ENCODE measurements around the gene PANX3.

PANX3 gene

DNA sequence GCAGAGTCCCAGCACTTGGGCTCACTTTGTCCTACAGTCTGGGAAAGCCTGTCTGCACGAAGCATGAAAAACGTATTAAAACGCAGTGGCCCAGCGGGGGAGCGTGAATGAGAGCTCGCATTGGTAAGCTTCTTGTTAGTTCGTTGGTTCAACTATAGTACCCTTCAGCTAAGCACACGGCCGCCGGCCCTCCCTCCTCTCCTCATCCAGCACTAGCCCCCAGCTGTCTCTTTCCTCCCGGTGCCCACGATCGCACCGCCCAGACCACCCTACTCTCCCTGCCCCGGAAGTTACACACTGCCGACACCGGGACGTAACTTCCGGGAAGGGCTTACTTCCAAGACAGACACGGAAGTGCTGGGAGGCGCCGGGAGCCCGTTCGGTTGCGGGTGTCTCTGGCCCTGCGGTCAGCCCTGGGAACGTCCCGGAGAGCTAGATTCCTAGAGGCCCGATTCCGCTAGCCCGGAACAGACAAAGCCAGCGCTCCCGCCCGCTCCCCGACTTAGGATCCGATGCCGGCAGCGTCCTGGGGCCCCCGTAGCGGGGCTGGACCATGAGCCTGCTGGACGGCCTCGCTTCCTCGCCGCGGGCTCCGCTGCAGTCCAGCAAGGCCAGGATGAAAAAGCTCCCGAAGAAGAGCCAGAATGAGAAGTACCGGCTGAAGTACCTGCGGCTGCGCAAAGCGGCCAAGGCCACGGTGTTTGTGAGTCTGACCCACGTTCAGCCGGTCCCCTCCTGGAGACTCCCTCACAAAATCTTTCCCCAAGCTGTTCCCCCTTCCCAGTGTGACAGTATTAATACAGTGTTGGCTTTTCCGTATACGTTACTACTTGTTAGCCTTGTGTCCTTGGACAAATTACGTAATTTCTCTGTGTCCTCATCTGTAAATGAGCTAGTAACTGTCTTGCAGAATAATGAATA is 11.6 kb downstream of the PANX3 start, which contains the start of gene TBRG1:
TBRG1 (plus strand) TSS at position 334 of the 921 bp plus-strand sequence; CDS start at position 554, 220 bp downstream.
- TF ChIP-seq, protein P1, sequence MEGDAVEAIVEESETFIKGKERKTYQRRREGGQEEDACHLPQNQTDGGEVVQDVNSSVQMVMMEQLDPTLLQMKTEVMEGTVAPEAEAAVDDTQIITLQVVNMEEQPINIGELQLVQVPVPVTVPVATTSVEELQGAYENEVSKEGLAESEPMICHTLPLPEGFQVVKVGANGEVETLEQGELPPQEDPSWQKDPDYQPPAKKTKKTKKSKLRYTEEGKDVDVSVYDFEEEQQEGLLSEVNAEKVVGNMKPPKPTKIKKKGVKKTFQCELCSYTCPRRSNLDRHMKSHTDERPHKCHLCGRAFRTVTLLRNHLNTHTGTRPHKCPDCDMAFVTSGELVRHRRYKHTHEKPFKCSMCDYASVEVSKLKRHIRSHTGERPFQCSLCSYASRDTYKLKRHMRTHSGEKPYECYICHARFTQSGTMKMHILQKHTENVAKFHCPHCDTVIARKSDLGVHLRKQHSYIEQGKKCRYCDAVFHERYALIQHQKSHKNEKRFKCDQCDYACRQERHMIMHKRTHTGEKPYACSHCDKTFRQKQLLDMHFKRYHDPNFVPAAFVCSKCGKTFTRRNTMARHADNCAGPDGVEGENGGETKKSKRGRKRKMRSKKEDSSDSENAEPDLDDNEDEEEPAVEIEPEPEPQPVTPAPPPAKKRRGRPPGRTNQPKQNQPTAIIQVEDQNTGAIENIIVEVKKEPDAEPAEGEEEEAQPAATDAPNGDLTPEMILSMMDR (IDR thresholded peaks at IDR 0.05), result no peak
- peaks cover 31% of the 10 kb centered on the region for H3K4me1 Mint-ChIP-seq
- peaks cover 17% of the 10 kb centered on the region for H3K36me3 Mint-ChIP-seq (ENCODE audit: low read depth)
- H3K27me3 Mint-ChIP-seq (ENCODE audit: low read depth, poor library complexity), result peaks cover 31% of the 10 kb centered on the region
- DNase-seq, result peak; percentile 85
- peak within 1 kb of the TSS; percentile 97 for H3K4me3 Mint-ChIP-seq
- H3K27ac Mint-ChIP-seq, result peak within 1 kb of the TSS; percentile 92
- H3K9me3 Mint-ChIP-seq, result no peaks in the 10 kb centered on the region

DNA sequence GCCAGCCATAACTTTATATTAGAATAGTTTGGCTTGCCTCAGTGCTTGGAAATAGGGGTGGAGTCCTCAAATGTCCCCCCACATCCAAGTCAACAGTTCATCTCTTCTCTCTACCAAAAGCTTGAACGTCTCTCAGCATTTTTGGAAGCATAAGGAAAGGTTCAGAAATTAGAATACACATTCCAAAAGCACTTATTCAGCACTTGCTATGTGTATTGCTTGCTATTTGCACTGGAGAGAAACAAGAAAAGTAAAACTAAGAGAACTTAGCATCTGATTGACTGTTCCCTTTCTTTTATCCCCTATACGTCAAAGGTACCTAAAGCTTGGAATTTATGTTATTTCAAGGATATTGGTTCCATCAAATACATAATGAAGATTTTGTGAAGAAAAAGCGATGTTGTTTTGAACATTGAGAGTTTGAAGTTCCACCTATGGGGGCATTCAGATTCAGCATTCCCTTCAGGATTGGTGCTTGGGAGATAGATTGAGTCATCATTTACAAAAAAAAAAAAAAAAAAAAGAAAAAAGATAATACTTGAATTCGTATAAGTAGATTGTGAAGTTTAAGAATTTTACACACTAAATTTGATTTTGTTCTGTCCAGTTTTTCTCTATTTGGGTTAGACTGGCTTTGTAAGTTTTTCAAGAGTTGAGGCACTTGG is 12.8 kb downstream of the PANX3 start:
- peaks cover 21% of the 10 kb centered on the region for H3K27me3 Mint-ChIP-seq (ENCODE audit: low read depth, poor library complexity)
- TF ChIP-seq, protein P1 (IDR thresholded peaks at IDR 0.05), result no peak
- H3K4me1 Mint-ChIP-seq, result peaks cover 31% of the 10 kb centered on the region
- H3K9me3 Mint-ChIP-seq, result no peaks in the 10 kb centered on the region
- H3K36me3 Mint-ChIP-seq (ENCODE audit: low read depth), result peaks cover 26% of the 10 kb centered on the region
- no peak for DNase-seq
- H3K4me3 Mint-ChIP-seq, result peak overlapping the region; percentile 97
- H3K27ac Mint-ChIP-seq, result no peak overlapping the region

DNA sequence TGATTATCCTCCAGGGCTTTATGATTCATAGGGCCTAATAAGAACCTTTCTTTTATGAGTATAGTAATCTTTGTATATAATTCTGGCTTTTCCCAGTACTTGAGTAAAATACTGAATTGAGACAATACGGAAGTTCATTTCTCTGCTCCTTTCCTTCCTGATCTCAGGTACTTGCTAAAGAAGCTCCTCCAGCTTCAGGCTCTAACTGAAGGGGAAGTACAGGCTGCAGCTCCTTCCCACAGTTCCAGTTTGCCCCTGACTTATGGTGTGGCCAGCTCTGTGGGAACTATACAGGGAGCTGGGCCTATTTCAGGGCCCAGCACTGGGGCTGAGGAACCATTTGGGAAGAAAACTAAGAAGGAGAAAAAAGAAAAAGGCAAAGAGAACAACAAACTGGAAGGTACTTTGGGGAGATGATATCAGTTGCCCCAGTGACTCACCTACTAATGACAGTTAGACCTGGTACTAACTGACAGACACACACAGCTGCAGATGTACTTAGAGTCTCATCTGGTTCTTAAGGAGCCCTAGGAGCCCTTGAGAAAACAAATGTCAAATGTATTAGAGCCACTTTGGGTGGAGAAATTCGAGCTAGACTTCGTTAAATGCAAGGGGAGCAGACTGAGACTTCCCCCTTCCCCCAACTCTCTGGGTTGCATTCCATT is 14.4 kb downstream of the PANX3 start:
- DNase-seq, result no peak
- peaks cover 31% of the 10 kb centered on the region for H3K4me1 Mint-ChIP-seq
- H3K4me3 Mint-ChIP-seq, result no peak overlapping the region
- peaks cover 5% of the 10 kb centered on the region for H3K27me3 Mint-ChIP-seq (ENCODE audit: low read depth, poor library complexity)
- H3K27ac Mint-ChIP-seq, result no peak overlapping the region
- no peaks in the 10 kb centered on the region for H3K9me3 Mint-ChIP-seq
- TF ChIP-seq, protein P1 (IDR thresholded peaks at IDR 0.05), result no peak
- H3K36me3 Mint-ChIP-seq (ENCODE audit: low read depth), result peaks cover 33% of the 10 kb centered on the region

DNA sequence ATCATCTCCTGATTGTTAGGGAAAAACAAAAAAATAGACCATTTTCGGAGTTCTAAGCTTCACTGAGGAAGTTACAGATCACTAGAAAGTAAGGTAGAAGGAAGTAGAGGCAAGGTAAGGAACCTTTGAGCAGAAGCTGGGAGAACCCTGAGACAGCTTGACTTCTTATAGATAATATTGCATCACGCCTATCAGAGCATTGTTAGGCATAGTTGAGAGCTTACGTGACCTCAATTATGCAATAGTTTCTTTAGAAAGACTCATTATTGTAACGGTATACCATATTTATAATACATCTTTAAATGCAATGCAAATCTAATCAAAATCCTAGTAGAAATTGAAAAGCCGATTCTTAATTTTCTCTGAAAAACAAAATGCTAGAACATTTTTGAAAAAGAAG is 16.3 kb downstream of the PANX3 start:
- Mint-ChIP-seq H3K27me3 (ENCODE audit: low read depth, poor library complexity) (no peaks in the 10 kb centered on the region), H3K9me3 (no peaks in the 10 kb centered on the region), H3K27ac (no peak overlapping the region), H3K4me1 (peaks cover 22% of the 10 kb centered on the region), H3K4me3 (no peak overlapping the region), H3K36me3 (ENCODE audit: low read depth) (peaks cover 51% of the 10 kb centered on the region)
- DNase-seq, result no peak
- TF ChIP-seq, protein P1 (IDR thresholded peaks at IDR 0.05), result no peak

DNA sequence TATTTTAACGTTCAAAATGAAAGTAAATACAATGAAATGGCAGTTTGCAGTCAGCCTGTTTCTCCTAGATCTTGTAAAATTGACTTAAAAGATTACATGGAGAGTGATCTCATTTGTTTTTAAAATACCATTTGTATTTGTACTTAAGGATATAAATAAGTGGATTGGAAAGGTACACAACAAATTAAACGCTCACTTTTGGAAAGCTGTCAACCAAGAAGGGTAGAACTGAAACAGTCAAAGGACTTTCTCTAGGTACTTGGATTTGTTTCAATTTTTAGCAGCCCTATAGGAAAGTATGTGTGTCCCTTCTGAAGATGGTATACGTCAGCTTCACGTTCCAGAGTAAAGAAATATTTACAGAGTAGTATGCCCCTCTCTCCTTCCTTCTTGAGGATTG is 18.7 kb downstream of the PANX3 start:
- TF ChIP-seq, protein P1 (IDR thresholded peaks at IDR 0.05), result no peak
- Mint-ChIP-seq H3K4me3 (no peak overlapping the region), H3K36me3 (ENCODE audit: low read depth) (peaks cover 68% of the 10 kb centered on the region), H3K9me3 (no peaks in the 10 kb centered on the region), H3K27ac (peak overlapping the region; percentile 12), H3K4me1 (peaks cover 2% of the 10 kb centered on the region), H3K27me3 (ENCODE audit: low read depth, poor library complexity) (no peaks in the 10 kb centered on the region)
- no peak for DNase-seq

Data from nephron progenitor cell (in vitro differentiated cells).